Glomerular visceral epithelial cell (primary cell): ENCODE data around the gene UNC45A.

Experiments
- DNase-seq: peaks from one replicate; pipeline ENCODE4 v3.0.0-alpha.2; 2016; ENCODE audit errors: extremely low spot score

Gene UNC45A

GRCh38 chr15:90966262-90966661, 31.2 kb downstream of the UNC45A start:
- DNase-seq, result no peak

GRCh38 chr15:90967206-90967605, 32.1 kb downstream of the UNC45A start:
- no peak for DNase-seq

- no peak for DNase-seq
Measured at GRCh38 chr15:90968434-90968833, 33.3 kb downstream of the UNC45A start.

- no peak for DNase-seq
Measured at GRCh38 chr15:90970274-90970673, 35.2 kb downstream of the UNC45A start.

- DNase-seq, result no peak
Measured at GRCh38 chr15:90972133-90972532, 37.0 kb downstream of the UNC45A start.

- no peak for DNase-seq
Measured at GRCh38 chr15:90974216-90974615, 39.1 kb downstream of the UNC45A start.

- no peak for DNase-seq
Measured at GRCh38 chr15:90979582-90979981, 44.5 kb downstream of the UNC45A start.

GRCh38 chr15:90981681-90982080, 46.6 kb downstream of the UNC45A start:
- no peak for DNase-seq

- no peak for DNase-seq
Measured at GRCh38 chr15:90982135-90982534, 47.0 kb downstream of the UNC45A start.

GRCh38 chr15:90986790-90987507, 51.9 kb downstream of the UNC45A start:
- DNase-seq, result no peak

GRCh38 chr15:90987561-90988141, 52.6 kb downstream of the UNC45A start:
- DNase-seq, result no peak

- DNase-seq, result no peak
Measured at GRCh38 chr15:90988296-90988695, 53.2 kb downstream of the UNC45A start.

- no peak for DNase-seq
Measured at GRCh38 chr15:90989040-90989768, 54.1 kb downstream of the UNC45A start.

- DNase-seq, result no peak
Measured at GRCh38 chr15:90990446-90990845, 55.4 kb downstream of the UNC45A start.

- DNase-seq, result no peak
Measured at GRCh38 chr15:90991587-90992285, 56.7 kb downstream of the UNC45A start.

GRCh38 chr15:90994059-90994416, 59.0 kb downstream of the UNC45A start:
- DNase-seq, result no peak

- peak; percentile 99 for DNase-seq
Measured at GRCh38 chr15:90994417-90995311, 59.6 kb downstream of the UNC45A start, which contains the start of gene PRC1. Gene PRC1, minus strand, starts transcription at chr15:90994535. Its CDS starts 118 bp downstream, at chr15:90994417.

- no peak for DNase-seq
Measured at GRCh38 chr15:90998737-90999136, 63.7 kb downstream of the UNC45A start.

- DNase-seq, result no peak
Measured at GRCh38 chr15:91001209-91001608, 66.1 kb downstream of the UNC45A start.
